ENCODE results near the gene HAUS7. TPM values are rescaled to one million over a fixed set of nuclear protein-coding genes. Genes with fewer than 3 reads are reported as not detected.

HAUS7 gene
- total RNA-seq, 2 donors from 2014 or later, result 18.1 to 35.7 TPM

DNA sequence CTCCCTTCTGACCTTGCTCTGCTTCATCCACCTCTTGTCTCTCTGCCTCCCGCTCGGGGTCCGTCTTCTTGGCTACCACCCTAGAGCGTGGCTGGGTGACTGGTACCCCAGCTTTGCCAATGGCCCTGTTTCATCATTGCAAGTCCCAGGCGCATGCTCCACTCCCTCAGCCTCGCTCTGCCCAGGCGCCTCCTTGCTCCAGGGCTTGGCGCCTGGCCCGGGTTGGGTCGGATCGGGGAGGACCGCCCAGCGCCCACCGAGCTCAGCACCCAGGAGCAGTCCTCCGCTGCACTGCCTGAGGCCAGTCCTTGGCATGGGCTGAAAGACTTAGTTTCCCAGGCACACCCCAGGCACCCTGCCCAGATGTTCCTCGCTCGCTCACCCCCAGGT lies 25.0 kb upstream of the HAUS7 start:
- Histone ChIP-seq H3K27ac (no peak overlapping the region), H3K27me3 (replicated peaks; ENCODE audit: insufficient read depth) (no peaks in the 10 kb centered on the region), H3K9me3 (no peaks in the 10 kb centered on the region), H3K4me3 (no peak overlapping the region), H3K36me3 (no peaks in the 10 kb centered on the region), H3K4me1 (replicated peaks) (no peaks in the 10 kb centered on the region)
- WGBS, result 10% methylated on average over 15 of the region's 17 CpGs
- no peak for TF ChIP-seq POLR2A (IDR thresholded peaks at IDR 0.05)
- intact Hi-C loops (cut with DNase I), result no loop called here
- no peak for DNase-seq (ENCODE audit: low spot score)

GRCh38 chrX:153494541-153495361 lies 24.4 kb upstream of the HAUS7 start, which contains the start of gene BGN:
TSS of gene BGN (plus strand) at chrX:153494980. CDS start at chrX:153504632, 9,652 bp downstream.
- Histone ChIP-seq H3K4me3 (no peak within 1 kb of the TSS), H3K27ac (peak within 1 kb of the TSS in 1 of 2 donors; percentile 11), H3K9me3 (no peaks in the 10 kb centered on the region), H3K4me1 (replicated peaks) (no peaks in the 10 kb centered on the region), H3K36me3 (no peaks in the 10 kb centered on the region), H3K27me3 (replicated peaks; ENCODE audit: insufficient read depth) (no peaks in the 10 kb centered on the region)
- WGBS, result 8% methylated on average over 24 of the region's 41 CpGs
- intact Hi-C loops (cut with DNase I), result no loop called here
- TF ChIP-seq POLR2A (IDR thresholded peaks at IDR 0.05) (no peak), CTCF (IDR thresholded peaks at IDR 0.05) (peak in 2 of 4 experiments; percentile 29 to 39), POLR2AphosphoS5 (IDR thresholded peaks at IDR 0.05) (no peak)
- no peak for DNase-seq (ENCODE audit: low spot score)

DNA sequence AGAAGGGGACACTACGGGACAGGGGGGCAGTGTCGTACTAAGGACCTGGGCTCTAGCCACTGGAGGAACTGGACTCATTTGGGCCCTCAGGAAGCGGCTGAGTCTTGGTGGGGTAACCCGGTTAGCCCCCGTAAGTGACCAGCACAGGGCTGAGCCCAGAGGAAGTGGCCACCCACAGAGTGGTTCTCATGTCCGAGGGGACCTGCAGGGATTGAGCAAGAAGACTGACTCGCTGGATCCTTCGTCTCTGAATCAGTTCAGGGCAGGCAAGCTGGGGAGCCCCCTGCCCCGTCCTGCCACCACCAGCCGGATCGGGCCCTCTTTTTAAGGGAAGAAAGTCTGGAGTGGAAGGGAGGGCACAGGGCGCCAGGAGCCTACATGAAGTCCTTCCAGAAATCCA lies 23.7 kb upstream of the HAUS7 start:
- TF ChIP-seq CTCF (IDR thresholded peaks at IDR 0.05), result no peak
- no peak for TF ChIP-seq POLR2AphosphoS5 (IDR thresholded peaks at IDR 0.05)
- TF ChIP-seq POLR2A (IDR thresholded peaks at IDR 0.05), result no peak
- intact Hi-C loops (cut with DNase I), result no loop called here
- Histone ChIP-seq H3K36me3 (no peaks in the 10 kb centered on the region), H3K4me1 (replicated peaks) (no peaks in the 10 kb centered on the region), H3K4me3 (no peak overlapping the region), H3K27ac (peak overlapping the region in 1 of 2 donors; percentile 11), H3K27me3 (replicated peaks; ENCODE audit: insufficient read depth) (no peaks in the 10 kb centered on the region), H3K9me3 (no peaks in the 10 kb centered on the region)
- 73% methylated on average over 12 of the region's 12 CpGs for WGBS
- DNase-seq (ENCODE audit: low spot score), result no peak

- Histone ChIP-seq H3K36me3 (no peaks in the 10 kb centered on the region), H3K27me3 (replicated peaks; ENCODE audit: insufficient read depth) (no peaks in the 10 kb centered on the region), H3K4me3 (no peak overlapping the region), H3K27ac (no peak overlapping the region), H3K4me1 (replicated peaks) (no peaks in the 10 kb centered on the region), H3K9me3 (no peaks in the 10 kb centered on the region)
- no peak for DNase-seq (ENCODE audit: low spot score)
- TF ChIP-seq CTCF (IDR thresholded peaks at IDR 0.05) (no peak), POLR2A (IDR thresholded peaks at IDR 0.05) (no peak), POLR2AphosphoS5 (IDR thresholded peaks at IDR 0.05) (no peak)
- intact Hi-C loops (cut with DNase I), result no loop called here
- 88% methylated on average over 11 of the region's 11 CpGs for WGBS
These were observed 22.7 kb upstream of the HAUS7 start for GRCh38 chrX:153493085-153493484.

DNA sequence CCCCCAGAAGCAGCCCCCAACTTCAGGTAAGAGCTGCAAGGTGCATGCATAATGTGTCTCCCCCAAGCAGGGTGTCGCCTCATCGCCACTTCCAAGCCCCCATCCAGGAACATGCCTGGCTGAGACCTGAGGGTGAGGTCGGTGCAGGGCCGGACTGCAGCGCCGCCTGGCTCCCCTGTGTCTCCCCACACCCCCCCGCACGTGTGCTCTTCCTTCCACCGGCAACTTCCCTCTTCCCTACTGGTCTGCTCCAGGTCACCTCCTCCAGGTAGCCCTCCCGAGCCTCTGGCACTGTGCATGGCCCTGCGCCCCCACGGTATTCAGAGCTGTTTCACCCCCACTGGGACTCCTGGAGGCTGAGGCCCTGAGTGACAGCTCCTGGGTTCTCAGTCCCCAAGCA lies 22.2 kb upstream of the HAUS7 start:
- 85% methylated on average over 12 of the region's 12 CpGs for WGBS

More for the DNA sequence above, 22.2 kb upstream of the HAUS7 start:
- Histone ChIP-seq H3K4me3 (no peak overlapping the region), H3K4me1 (replicated peaks) (no peaks in the 10 kb centered on the region), H3K36me3 (no peaks in the 10 kb centered on the region), H3K27me3 (replicated peaks; ENCODE audit: insufficient read depth) (no peaks in the 10 kb centered on the region), H3K9me3 (no peaks in the 10 kb centered on the region), H3K27ac (no peak overlapping the region)
- DNase-seq (ENCODE audit: low spot score), result no peak
- intact Hi-C loops (cut with DNase I), result no loop called here
- TF ChIP-seq POLR2A (IDR thresholded peaks at IDR 0.05) (no peak), POLR2AphosphoS5 (IDR thresholded peaks at IDR 0.05) (no peak), CTCF (IDR thresholded peaks at IDR 0.05) (no peak)
